ENCODE data around the gene CTSW.

CTSW gene

DNA sequence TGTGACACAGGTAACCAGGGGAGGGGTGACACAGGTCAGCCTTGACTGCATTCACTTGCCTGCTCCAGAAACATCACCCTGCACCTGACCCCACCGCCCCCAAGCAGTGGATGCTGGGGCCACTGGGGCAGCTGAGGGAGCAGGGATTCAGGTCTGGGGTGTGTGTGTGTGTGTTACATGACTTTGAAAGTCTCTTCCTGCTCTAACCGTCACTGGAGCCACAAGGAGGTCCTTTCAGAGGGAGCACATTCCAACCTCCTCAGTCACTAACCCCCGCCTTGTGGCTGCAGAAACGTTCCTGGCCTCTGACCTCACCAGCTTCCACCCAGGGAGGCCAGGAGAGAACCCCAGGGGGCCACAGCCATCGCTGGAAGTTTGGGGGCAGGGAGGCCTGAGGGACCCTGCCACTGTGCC lies 23.4 kb downstream of the CTSW start:
- no peak for DNase-seq (ENCODE audit: low spot score)

DNA sequence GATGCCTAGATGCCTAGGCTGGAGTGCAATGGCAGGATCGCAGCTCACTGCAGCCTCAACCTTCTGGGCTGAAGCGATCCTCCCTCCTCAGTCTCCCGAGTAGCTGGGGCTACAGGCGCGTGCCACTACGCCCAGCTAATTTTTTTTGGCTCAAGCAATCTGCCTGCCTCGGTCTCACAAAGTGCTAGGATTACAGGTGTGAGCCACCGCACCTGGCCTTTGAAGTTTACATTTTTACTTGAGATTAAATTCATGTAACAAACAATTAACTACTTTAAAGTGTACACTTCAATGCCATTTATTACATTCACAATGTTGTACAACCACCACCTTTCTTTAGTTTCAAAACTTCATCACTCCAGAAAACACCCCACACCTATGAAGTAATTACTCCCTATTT lies 24.1 kb downstream of the CTSW start:
- DNase-seq (ENCODE audit: low spot score), result no peak

DNA sequence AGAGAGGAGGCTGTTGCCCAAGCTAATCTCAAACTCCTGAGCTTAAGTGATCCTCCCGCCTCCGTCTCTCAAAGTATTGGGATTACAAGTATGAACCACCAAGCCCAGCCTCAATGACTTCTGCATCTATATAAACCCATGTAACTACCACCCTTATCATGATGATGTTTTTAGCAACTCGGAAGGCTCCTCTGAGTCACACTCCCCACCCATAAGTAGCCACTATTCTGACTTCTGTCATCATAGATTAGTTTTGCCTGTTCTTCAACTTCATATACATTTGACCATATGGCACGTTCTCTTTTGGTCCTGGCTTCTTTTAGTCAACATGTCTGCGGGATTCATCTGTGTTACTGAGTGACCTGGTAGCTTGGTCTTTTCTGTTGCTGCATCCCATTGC lies 27.0 kb downstream of the CTSW start:
- DNase-seq (ENCODE audit: low spot score), result no peak

DNA sequence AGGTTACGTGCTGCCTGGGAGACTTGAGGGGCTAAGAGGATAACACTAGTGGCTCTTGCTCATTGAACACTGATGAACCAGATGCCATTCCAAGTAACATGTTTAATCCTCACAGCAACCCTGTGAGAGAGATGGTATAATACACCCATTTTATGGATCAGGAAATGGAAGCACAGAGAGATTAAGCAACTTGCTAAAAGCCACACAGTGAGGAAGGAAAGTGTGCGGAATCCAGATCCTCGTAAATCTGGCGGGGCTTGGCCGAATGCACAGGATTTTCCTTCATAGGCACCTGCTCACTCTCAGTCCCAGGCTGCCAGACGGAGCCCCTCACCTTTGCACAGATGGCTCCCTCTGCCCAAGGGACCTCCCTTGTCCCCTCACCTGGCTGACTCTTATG lies 28.2 kb downstream of the CTSW start:
- DNase-seq (ENCODE audit: low spot score), result no peak

DNA sequence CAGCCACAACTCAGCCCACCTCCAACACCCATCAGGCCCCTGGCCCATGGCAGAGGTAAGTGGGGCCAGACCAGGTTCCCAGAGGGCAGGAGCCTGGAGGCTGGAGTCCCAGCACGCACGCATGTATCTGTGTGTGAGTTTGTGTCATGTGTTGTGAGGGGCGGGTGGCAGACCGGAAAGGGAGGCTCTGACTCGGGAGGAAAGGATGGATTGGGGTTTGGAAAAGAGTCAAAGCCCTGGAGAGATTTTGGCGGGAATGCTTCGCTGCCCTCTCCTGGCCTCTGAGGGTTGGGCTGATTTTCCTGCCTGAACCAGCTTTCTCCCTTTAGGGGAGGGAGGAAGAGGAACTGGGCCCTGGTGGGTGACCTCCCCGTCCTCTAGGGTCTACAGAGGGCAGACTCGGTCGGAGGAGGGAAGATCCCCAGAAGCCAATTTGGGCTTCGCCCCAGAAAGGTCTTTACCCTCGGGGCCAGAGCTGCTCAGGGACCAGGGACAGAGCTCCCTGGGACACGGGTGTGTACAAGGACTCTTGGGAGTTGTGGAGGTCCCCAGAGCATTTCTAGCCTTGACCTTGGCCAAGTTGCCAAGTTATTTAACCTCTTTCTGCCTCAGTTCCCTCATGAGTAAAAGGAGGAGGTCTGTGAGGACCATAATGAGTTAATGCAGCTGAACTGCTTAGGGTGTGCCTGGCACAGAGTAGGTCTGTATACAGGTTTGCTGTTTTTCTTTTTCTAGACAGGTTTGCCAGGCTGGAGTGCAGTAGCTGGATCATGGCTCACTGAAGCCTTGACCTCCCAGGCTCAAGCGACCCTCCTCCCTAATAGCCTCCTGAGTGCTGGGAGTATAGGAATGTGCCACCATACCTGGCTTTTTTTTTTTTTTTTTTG lies 32.3 kb downstream of the CTSW start:
- no peak for DNase-seq (ENCODE audit: low spot score)

DNA sequence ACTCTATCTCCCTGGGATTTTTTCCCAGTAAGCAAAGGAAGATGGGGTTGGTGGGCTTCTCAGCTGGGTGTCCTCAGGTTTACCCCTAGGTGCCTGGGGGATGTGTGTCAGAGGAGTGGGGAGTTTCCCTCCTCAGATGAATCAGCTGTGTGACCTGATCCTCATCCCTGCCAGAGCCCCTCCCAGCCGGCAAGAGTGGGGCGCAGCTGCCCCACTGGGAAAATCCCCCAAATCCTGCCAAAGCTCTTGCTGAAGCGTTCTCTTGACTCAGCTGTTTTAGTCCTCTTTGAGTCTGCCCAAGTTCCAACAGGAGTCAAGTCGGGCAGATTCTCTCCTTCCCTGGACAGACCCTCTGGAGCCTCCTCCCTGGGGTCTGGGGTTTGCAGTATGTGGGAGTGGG lies 33.2 kb downstream of the CTSW start:
- DNase-seq (ENCODE audit: low spot score), result no peak

DNA sequence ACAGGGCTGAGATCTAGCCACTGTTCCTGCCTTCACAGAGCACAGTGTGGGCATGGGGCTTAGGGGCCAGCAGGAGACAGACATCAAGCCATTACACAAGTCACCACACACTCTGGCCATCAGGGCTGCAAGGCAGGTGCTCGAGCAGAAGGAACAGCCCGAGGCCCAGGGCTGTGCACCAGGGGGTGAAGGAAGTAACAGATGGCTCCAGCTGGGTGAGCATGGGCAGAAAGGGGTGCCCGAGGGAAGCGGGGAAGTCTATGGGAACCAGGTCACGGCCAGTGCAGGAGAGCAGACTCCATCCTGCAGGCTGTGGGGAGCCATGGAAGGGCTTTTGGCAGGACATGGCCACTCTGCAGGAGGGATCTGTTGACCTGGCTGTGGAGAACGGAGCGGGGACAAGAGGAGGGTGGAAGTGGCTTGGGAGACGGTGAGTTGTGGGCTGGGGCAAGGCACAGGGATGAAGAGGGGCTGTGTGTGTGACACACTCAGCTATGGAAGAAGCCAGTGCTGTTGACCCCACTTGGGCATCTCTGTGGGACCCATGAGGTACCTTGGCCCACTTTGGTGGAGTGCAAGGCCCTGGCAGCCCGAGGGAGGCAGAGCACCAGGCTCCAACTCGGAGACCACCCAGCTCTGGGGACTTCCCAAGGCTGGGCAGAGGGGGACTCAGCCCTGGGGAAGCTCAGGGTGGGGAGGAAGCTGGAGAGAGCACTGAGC lies 35.6 kb downstream of the CTSW start:
- no peak for DNase-seq (ENCODE audit: low spot score)

DNA sequence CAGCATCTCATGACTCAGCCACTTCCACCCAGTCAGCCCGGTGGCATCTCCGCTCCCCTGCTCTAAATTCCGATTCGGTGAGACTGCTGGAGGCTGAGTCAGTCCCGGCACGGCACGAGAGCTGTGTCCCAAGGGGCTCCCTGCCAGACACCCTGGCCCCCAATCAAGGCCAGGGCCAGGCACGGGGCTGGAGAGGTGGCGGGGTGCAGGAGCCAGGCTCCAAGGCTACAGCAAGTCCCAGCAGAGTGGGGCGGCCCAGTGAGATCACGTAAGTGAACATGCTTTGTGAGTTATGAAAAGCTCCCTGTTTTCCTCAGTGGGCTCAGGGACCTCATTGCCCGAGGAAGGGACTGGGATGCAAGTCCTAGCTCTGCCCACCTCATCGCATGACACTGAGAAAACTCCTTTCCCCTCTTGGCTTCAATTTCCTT lies 36.2 kb downstream of the CTSW start:
- DNase-seq (ENCODE audit: low spot score), result no peak

DNA sequence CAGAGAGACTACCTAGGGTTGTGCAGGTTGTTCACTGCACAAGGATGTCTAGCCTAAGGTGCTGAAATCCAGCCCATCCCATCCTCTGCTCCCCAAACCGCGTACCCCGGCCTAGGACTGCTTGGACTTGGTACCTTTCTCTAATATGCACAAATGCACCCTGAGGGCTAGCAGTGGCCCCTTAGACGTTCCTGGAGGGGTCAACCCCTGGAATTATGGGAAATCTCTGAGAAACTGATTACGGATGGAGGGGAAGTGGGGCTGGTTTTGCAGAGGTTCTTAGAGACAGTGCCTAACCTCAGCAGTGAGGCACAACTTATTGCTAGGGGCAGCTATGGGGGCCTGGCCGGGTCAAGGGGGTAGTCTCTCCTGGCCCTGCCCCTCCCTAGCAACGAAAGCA lies 36.8 kb downstream of the CTSW start:
- no peak for DNase-seq (ENCODE audit: low spot score)

DNA sequence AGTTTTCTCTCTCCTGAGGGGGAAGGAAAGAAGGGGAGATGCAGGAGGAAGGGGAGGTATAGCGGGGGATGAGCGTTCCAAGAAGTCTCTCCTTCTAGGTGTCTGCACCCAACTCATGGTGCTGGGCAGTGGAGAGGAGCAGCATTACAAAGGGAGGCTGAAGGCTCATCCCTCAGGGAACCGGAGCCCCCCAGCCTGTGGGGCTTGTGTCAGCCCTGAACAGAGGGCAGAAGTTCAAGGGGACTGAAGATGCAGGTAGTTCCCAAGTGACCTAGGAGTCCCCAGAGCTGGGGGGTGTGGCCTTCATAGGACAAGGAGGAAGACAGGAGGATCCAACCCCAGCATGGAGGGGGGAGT lies 37.4 kb downstream of the CTSW start:
- DNase-seq (ENCODE audit: low spot score), result no peak

DNA sequence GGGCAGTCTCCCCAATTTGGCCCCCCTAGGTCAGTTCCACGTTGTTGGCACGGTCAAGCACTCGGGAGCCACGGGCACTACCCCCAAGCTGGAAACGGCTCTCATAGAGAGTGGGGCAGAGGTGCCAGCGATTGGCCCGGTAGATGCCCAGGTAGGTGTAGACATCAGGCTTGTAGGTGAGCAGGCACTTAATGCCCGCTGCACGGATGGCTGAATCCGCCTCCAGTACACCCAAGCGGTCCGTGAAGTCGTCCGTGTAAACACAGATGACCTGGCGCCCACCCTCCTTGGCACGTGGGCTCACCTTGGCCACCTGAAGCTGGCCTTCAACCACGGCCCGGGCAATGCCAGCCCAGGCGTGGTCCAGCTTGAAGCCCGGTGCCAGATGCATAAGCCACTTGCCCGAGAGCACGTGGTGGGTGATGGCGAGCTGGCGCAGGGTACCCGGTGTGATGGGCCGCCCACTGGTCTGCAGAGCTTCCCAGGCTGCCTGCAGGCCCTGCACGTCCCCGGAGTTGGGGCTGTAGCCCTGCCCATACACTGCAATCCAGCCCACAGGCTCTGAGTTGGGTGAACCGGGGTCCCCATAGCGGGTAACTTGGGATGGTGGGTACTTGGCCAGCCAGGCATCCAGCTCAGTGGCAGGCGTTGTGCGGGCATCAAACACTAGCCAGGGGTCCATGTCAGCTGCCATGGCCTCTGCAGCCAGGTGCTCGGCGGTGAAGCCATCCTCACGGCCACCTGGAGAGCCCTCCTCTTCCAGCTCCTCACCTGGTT lies 38.0 kb downstream of the CTSW start:
- no peak for DNase-seq (ENCODE audit: low spot score)

DNA sequence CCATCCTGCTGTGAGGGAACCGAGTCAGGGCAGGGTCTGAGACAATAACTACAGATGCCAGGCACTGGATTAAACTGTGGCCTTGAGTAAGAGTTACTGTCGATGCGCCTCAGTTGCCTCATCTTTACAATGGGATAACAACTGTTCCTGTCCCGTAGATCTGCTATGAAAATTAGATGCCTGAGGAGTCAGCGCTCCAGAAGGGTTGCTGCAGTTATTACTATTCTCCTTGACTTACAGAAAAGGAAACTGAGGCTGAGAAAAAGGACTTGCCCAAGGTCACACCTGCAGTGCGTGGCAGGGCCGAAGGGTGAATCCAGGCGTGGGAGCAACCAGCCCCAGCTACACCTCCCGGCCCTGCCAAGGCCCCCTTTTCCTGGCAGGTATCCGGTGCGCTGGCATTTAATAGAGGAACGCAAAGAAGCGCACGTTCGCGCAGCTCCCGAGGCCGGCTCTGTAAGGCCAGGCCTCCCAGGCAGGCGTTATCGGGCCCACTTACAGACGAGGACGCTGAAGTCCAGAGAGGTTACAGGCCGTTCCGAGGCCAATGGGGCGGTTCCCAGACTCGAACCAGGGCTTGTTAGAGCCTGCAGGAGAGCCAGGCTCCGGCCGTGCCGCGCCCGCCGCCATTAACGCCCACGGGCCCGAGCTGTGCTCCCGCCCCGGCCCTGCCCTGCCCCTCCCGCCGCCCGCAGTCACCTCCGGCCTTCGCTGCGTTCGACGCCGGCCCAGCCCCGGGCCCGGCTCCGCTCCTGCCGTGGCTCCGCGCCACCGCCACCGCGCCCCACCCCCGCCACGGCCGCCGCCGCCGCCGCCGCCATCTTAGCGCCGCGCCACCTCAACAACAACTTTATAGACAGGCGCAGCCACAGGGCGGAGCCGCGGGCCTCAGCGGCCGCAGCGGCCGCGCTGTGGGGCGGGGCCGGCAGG lies 38.8 kb downstream of the CTSW start, which contains the start of gene C11orf68:
Gene C11orf68, minus strand, starts transcription at position 852 of the 930 bp plus-strand sequence. Its CDS starts 31 bp downstream, at position 821.
- DNase-seq (ENCODE audit: low spot score), result no peak

DNA sequence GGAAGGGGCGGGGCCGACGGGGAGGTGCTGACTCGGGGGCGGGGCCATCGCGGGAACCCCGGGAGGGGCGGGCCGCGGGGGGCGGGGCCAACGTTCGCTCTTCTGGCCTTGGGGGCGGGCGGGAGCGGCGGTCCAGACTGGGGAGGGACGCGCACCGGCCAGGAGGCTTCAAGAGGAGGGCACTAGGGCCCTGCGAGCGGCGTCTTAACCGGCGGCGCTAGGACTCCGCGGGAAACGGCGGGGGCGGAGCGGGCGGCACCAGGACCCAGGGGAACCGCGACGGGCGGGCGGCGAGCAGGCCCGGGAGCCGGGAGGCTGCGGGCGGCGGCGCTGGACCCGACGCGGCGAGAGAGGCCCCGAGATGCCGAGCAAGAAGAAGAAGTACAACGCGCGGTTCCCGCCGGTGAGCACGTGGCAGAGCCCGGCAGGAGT lies 39.5 kb downstream of the CTSW start, which contains the start of gene DRAP1:
Gene DRAP1, plus strand, starts transcription at position 286 of the 432 bp plus-strand sequence. Its CDS starts 76 bp downstream, at position 362.
- DNase-seq (ENCODE audit: low spot score), result peak; percentile 99

DNA sequence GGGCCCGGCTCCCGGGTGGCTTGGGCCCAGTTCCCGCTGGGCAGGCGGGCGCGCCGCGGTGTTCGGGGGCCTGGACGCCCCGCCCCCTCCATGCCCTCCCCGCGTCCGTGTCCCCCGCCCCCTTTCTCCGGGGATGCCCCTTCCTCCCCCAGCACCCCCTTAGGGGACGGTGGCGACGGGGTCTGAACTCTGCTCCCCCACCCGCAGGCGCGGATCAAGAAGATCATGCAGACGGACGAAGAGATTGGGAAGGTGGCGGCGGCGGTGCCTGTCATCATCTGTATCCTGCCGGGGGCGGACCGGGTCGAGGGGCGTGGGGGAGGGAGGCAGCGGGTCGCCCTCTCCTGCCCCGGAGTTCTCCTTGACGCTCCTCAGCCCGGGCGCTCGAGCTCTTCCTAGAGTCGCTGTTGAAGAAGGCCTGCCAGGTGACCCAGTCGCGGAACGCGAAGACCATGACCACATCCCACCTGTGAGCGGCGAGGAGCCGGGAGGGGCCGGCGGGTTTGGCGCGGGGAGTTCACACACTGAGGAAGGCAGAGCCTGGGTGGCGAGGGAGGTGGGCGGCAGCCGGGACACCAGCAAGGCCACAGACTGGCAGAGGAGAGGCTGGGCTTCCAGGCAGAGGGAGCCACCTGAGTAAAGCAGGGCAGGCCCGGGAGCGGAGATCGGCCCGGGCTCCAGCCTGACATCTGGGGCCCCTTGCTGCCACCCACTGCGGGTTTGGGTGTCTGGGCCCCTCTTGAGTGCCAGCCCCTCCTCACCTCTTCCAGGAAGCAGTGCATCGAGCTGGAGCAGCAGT lies 40.1 kb downstream of the CTSW start:
- no peak for DNase-seq (ENCODE audit: low spot score)

DNA sequence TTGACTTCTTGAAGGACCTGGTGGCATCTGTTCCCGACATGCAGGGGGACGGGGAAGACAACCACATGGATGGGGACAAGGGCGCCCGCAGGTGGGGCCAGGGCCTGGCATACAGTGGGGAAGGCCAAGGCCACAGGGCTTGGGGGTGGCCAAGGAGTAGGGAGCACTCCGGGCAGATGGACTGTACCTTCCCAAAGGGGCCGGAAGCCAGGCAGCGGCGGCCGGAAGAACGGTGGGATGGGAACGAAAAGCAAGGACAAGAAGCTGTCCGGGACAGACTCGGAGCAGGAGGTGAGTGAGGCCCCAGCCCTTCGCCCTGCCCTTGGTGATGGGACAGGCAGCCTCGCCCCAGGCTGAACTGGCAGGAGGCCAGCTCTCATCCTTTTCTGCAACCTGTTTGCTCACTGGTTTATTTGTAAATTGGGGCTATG lies 40.8 kb downstream of the CTSW start:
- DNase-seq (ENCODE audit: low spot score), result no peak

DNA sequence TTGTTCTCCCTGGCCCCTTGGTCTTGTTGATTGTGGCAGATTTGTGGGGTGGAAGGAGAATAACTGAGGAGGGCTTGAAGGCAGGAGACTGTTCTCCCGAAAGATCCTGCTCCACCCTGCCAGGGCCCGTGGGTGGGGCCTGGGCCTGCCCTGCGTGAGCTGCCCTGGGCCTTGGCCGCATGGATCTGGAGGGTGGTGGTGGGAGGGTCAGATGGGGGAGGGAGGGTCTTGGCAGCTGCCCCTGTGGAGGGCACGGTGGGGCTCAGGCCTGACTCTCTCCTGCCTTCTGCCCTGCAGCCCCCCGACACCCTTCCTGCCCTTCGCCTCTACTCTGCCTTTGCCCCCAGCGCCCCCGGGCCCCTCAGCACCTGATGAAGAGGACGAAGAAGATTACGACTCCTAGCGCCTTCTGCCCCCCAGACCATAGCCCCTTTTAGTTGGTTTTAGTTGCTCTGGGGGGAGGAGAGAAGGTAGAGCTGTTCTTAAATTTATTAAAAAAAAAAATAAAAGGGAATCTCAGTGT lies 41.5 kb downstream of the CTSW start:
- DNase-seq (ENCODE audit: low spot score), result no peak

DNA sequence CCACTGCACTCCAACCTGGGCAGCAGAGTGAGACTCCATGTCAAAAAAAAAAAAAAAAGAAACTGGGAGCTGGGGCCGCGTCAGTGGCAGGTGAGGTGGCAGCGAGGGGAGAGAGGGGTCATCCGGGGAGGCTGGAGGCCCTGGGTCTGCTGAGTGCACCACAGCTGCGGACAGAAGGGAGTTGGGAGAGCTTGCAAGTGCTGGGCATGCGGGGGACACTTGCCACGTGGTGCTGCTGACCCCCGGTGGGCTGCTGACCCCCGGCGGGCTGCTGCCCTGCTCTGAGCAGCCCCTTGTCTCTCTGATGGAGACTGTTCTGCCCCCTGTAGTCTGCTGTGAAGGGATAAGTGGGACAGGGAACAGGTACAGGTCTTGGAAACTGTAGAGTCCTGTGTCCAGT lies 42.2 kb downstream of the CTSW start:
- no peak for DNase-seq (ENCODE audit: low spot score)

DNA sequence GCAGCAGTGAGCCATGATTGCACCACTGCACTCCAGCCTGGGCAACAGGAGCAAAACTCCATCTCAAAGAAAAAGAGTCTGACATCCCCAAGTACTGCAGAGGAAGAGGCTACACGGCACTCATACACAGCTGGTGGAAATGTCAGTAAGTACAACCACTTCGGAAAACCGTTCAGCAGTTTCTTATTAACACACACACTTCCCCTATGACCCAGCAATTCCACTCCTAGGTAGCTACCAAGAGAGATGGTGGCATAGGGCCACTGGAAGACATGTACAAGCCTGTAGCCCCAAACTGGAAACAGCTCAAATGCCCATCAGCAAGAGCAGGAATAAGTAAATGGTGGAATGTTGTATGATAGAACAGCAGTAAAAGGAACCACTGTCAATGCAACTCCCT lies 42.9 kb downstream of the CTSW start:
- DNase-seq (ENCODE audit: low spot score), result no peak

DNA sequence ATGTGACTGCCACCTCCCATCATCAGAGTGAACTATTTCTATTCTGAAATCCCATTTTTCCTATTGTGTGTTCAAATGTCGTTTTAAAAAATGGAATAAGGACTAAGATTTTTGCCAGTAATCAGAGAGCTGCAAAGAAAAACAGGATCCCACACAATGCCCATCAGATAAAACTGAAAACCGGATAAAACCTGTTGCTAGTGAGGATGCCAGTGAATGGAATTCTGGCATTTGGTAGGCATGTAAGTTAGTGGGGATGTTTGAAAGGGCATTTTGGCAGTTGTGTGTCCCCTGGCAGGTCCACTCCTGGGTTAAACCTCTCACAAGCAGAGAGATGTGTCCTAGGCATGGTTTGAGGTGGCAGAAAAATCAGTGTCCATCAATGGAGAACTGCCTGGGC lies 45.8 kb downstream of the CTSW start:
- no peak for DNase-seq (ENCODE audit: low spot score)

DNA sequence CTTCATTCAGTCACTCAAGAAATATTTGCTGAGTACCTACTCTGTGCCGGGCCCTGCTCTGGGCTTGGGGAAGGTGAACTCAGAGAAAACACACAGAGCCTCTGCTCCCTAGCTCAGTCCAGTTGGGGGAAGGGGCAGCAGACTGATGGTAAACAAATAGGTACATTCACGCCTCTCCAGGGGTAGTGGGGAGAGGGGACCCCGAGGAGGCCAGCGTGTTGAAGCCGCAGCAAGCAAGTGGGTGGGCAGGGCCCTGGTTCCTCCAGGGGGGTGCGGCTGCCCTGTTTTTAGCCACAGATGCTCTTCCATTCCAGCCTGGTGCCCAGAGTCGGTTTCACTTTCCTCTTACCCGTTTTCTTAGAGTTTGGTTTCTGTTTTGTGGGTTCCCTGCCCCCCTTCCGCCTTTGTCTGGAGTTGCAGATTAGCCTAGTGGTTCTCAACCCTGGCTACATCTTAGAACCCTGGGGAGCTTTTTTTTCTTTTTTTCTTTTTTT lies 48.3 kb downstream of the CTSW start:
- peak; percentile 23 for DNase-seq (ENCODE audit: low spot score)
